Stimulated activated CD4-positive, alpha-beta T cell treated with anti-CD3 and anti-CD28 coated beads, Interleukin-1b, Interleukin-23, amount 100 ng/mL, for 1 hour (primary cell): ENCODE measurements around the gene EVI5.
"Not testable (repeated sequence)": the region's sequence is repeated elsewhere in the genome, so short reads cannot be mapped to it uniquely, and the experiment has no call there.

Experiments used
- DNase-seq, 2 donors: peaks; one replicate each; pipeline ENCODE4 v3.0.0-alpha.2; 2020; ENCODE audit warnings: low read depth in 2 of 2

EVI5 gene

GRCh38 chr1:92575123-92575522 lies 209.8 kb downstream of the EVI5 start:
- DNase-seq: no peak

GRCh38 chr1:92572520-92572919 lies 212.4 kb downstream of the EVI5 start:
- no peak for DNase-seq

- no peak for DNase-seq
These were observed 213.3 kb downstream of the EVI5 start for GRCh38 chr1:92571578-92571977.

- DNase-seq: no peak
These were observed 217.6 kb downstream of the EVI5 start for GRCh38 chr1:92567211-92567868.

- no peak for DNase-seq
These were observed 221.3 kb downstream of the EVI5 start for GRCh38 chr1:92563457-92564216.

- no peak for DNase-seq
These were observed 228.6 kb downstream of the EVI5 start for GRCh38 chr1:92556350-92556749.

- no peak for DNase-seq
These were observed 230.7 kb downstream of the EVI5 start for GRCh38 chr1:92554216-92554615.

- DNase-seq: no peak
These were observed 233.0 kb downstream of the EVI5 start for GRCh38 chr1:92551916-92552315.

GRCh38 chr1:92544756-92545165 lies 240.1 kb downstream of the EVI5 start:
- no peak for DNase-seq

GRCh38 chr1:92543131-92544055 lies 241.5 kb downstream of the EVI5 start:
- no peak for DNase-seq

GRCh38 chr1:92538413-92539061 lies 246.4 kb downstream of the EVI5 start:
- no peak for DNase-seq

GRCh38 chr1:92538048-92538412 lies 246.9 kb downstream of the EVI5 start:
- no peak for DNase-seq

GRCh38 chr1:92536980-92537884 lies 247.7 kb downstream of the EVI5 start:
- DNase-seq: no peak

GRCh38 chr1:92536211-92536979 lies 248.5 kb downstream of the EVI5 start:
- DNase-seq: no peak

- not testable (repeated sequence) for DNase-seq
These were observed 252.5 kb downstream of the EVI5 start for GRCh38 chr1:92532371-92532770.

GRCh38 chr1:92531939-92532338 lies 253.0 kb downstream of the EVI5 start:
- not testable (repeated sequence) for DNase-seq

GRCh38 chr1:92527670-92528069 lies 257.2 kb downstream of the EVI5 start:
- no peak for DNase-seq

- not testable (repeated sequence) for DNase-seq
These were observed 259.8 kb downstream of the EVI5 start for GRCh38 chr1:92524944-92525590.

- DNase-seq: no peak
These were observed 265.9 kb downstream of the EVI5 start for GRCh38 chr1:92519043-92519442.
